ENCODE data around the gene RPL27. TPM values are rescaled to one million over a fixed set of nuclear protein-coding genes. Genes with fewer than 3 reads are reported as not detected.

Gene RPL27
- total RNA-seq, 2 experiments from 2014 or later = 1,923 to 1,951 TPM

GRCh38 chr17:42980766-42981397 is 17.3 kb upstream of the RPL27 start:
- H3K27ac ChIP-seq (ENCODE audit: low read depth in 1 of 2, low read length in 2 of 2) = peak overlapping the region; percentile 58 to 66
- peak overlapping the region; percentile 93 for H3K4me3 Mint-ChIP-seq
- ChIA-PET POLR2A (interaction anchor here (0.6 to 6.2 kb wide), 3 partner anchors 17 to 408 kb away, joined by 3 to 33 read pairs (median 6); partner anchors contain the start of gene RPL27), CTCF (interaction anchor here (0.6 to 2.5 kb wide), 10 partner anchors 17 to 247 kb away, joined by 3 to 20 read pairs (median 3); partner anchors contain the start of genes AARSD1, BECN1, IFI35 and RPL27)
- peak; percentile 81 for ATAC-seq (ENCODE audit: poor library complexity)
- peak overlapping the region; percentile 87 for H3K4me3 ChIP-seq (ENCODE audit: low read length)
- H3K27me3 ChIP-seq (ENCODE audit: control insufficient read depth in 1 of 2, insufficient read depth in 2 of 2, low read length in 2 of 2) = no peaks in the 10 kb centered on the region
- H3K36me3 ChIP-seq (ENCODE audit: insufficient read depth, low read length) = peaks cover 20% of the 10 kb centered on the region
- H3K27me3 Mint-ChIP-seq = no peaks in the 10 kb centered on the region
- no peaks in the 10 kb centered on the region for H3K9me3 Mint-ChIP-seq
- no peaks in the 10 kb centered on the region for H3K9me3 ChIP-seq (ENCODE audit: control insufficient read depth in 1 of 2, insufficient read depth in 1 of 2, low read length in 2 of 2)
- TF ChIP-seq, protein P1, sequence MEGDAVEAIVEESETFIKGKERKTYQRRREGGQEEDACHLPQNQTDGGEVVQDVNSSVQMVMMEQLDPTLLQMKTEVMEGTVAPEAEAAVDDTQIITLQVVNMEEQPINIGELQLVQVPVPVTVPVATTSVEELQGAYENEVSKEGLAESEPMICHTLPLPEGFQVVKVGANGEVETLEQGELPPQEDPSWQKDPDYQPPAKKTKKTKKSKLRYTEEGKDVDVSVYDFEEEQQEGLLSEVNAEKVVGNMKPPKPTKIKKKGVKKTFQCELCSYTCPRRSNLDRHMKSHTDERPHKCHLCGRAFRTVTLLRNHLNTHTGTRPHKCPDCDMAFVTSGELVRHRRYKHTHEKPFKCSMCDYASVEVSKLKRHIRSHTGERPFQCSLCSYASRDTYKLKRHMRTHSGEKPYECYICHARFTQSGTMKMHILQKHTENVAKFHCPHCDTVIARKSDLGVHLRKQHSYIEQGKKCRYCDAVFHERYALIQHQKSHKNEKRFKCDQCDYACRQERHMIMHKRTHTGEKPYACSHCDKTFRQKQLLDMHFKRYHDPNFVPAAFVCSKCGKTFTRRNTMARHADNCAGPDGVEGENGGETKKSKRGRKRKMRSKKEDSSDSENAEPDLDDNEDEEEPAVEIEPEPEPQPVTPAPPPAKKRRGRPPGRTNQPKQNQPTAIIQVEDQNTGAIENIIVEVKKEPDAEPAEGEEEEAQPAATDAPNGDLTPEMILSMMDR (IDR thresholded peaks at IDR 0.05) = no peak
- H3K27ac Mint-ChIP-seq = peak overlapping the region; percentile 84
- peaks cover 32% of the 10 kb centered on the region for H3K4me1 ChIP-seq (ENCODE audit: insufficient read depth, low read length)
- peaks cover 46% of the 10 kb centered on the region for H3K4me1 Mint-ChIP-seq (ENCODE audit: low read depth)
- peaks cover 36% of the 10 kb centered on the region for H3K36me3 Mint-ChIP-seq (ENCODE audit: low read depth)
- peak in 13 of 14 experiments; percentile 20 to 86 (median 46) for DNase-seq
- intact Hi-C loops (cut with DNase I, micrococcal nuclease) = loop anchor here (1.0 to 5.0 kb wide), 3 partner anchors 17 to 149 kb away; partner anchors contain the start of genes RPL27 (in 2 of the 2), AARSD1 (in 1 of the 2) and PSME3 (in 1 of the 2)

DNA sequence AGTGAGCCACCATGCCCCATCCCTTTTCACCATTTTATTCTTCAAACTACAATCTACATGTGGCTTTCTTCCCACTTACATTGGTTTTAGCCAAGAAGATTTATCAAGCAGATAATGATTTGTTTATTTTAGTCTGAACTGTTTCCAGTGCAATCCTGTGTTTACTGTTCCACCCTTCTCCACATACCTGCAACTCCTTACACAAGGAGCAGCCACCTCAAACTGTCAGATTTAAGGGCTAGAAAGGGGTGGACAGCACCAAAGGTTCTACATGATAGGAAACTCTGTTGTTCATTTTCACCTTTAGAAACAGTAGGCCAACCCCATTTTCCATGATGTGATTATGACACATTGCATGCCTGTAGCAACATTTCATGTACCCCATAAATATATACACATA is 16.0 kb upstream of the RPL27 start:
- peaks cover 48% of the 10 kb centered on the region for H3K4me1 Mint-ChIP-seq (ENCODE audit: low read depth)
- intact Hi-C loops (cut with DNase I, micrococcal nuclease) = loop anchor here in 1 of 2 experiments (5.0 kb wide), 1 partner anchor 150 kb away; the partner anchor contains the start of gene PSME3

DNA sequence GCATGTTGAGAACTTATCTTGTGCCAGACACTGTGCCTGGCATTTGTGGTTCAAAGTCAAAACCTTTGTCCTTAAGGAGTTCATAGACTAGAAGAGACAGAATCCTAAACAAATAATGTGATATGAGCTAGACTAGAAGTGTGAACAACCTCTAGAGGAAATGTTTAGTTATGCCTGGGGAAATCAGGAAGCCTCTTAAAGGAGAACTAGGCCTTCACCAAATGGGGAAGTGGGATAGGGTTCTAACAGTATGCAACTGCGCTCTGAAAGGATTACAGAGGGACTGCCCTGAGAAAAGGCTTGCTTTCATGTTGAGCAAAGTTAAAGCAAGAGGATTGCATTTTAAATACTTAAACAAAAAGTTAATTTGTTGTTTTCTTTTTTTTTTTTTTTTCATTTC is 13.0 kb upstream of the RPL27 start:
- CTCF ChIA-PET = interaction anchor here (2.8 kb wide), 1 partner anchor 13 kb away, joined by 11 read pairs; the partner anchor contains the start of gene RPL27
- TF ChIP-seq, protein P1 (IDR thresholded peaks at IDR 0.05) = no peak
- H3K4me3 ChIP-seq (ENCODE audit: low read length) = no peak overlapping the region
- H3K27ac ChIP-seq (ENCODE audit: low read depth in 1 of 2, low read length in 2 of 2) = no peak overlapping the region
- H3K27me3 ChIP-seq (ENCODE audit: control insufficient read depth in 1 of 2, insufficient read depth in 2 of 2, low read length in 2 of 2) = no peaks in the 10 kb centered on the region
- no peaks in the 10 kb centered on the region for H3K27me3 Mint-ChIP-seq
- no peak overlapping the region for H3K4me3 Mint-ChIP-seq
- DNase-seq = peak in 2 of 14 experiments; percentile 41 to 42
- POLR2A ChIA-PET = interaction anchor here (1.7 kb wide), 1 partner anchor 13 kb away, joined by 4 read pairs; the partner anchor contains the start of gene RPL27
- H3K4me1 ChIP-seq (ENCODE audit: insufficient read depth, low read length) = peaks cover 24% of the 10 kb centered on the region
- no peaks in the 10 kb centered on the region for H3K9me3 Mint-ChIP-seq
- ATAC-seq (ENCODE audit: poor library complexity) = no peak
- intact Hi-C loops (cut with DNase I, micrococcal nuclease) = no loop called here
- no peak overlapping the region for H3K27ac Mint-ChIP-seq
- H3K9me3 ChIP-seq (ENCODE audit: control insufficient read depth in 1 of 2, insufficient read depth in 1 of 2, low read length in 2 of 2) = no peaks in the 10 kb centered on the region
- peaks cover 58% of the 10 kb centered on the region for H3K36me3 ChIP-seq (ENCODE audit: insufficient read depth, low read length)
- peaks cover 36% of the 10 kb centered on the region for H3K4me1 Mint-ChIP-seq (ENCODE audit: low read depth)
- H3K36me3 Mint-ChIP-seq (ENCODE audit: low read depth) = peaks cover 71% of the 10 kb centered on the region

More for the DNA sequence above, 16.0 kb upstream of the RPL27 start:
- TF ChIP-seq, protein P1 (IDR thresholded peaks at IDR 0.05) = no peak
- Mint-ChIP-seq H3K36me3 (ENCODE audit: low read depth) (peaks cover 45% of the 10 kb centered on the region), H3K27me3 (no peaks in the 10 kb centered on the region), H3K9me3 (no peaks in the 10 kb centered on the region), H3K27ac (peak overlapping the region; percentile 84), H3K4me3 (peak overlapping the region; percentile 93)
- Histone ChIP-seq H3K4me3 (ENCODE audit: low read length) (no peak overlapping the region), H3K9me3 (ENCODE audit: control insufficient read depth in 1 of 2, insufficient read depth in 1 of 2, low read length in 2 of 2) (no peaks in the 10 kb centered on the region), H3K36me3 (ENCODE audit: insufficient read depth, low read length) (peaks cover 31% of the 10 kb centered on the region), H3K27me3 (ENCODE audit: control insufficient read depth in 1 of 2, insufficient read depth in 2 of 2, low read length in 2 of 2) (no peaks in the 10 kb centered on the region), H3K27ac (ENCODE audit: low read depth in 1 of 2, low read length in 2 of 2) (no peak overlapping the region), H3K4me1 (ENCODE audit: insufficient read depth, low read length) (peaks cover 32% of the 10 kb centered on the region)
- DNase-seq (no peak), ATAC-seq (ENCODE audit: poor library complexity) (no peak)
- CTCF ChIA-PET = interaction anchor here (0.6 kb wide), 1 partner anchor 484 kb away, joined by 4 read pairs; no protein-coding TSS in a partner anchor
- POLR2A ChIA-PET = interaction anchor here (6.2 kb wide), 1 partner anchor 16 kb away, joined by 33 read pairs; the partner anchor contains the start of gene RPL27

Measured in CD4-positive, alpha-beta T cell (primary cell).